Dendritic cell treated with granulocyte-macrophage colony-stimulating factor and Interleukin-4, amounts not matched to agents 40 ng/mL and 50 ng/mL, for 4 days (primary cell): ENCODE data around the gene INSIG1.

Experiments used
- H3K27ac Mint-ChIP-seq: one replicate; pipeline ENCODE4 v1.8.0; 2022; ENCODE audit warnings: mild to moderate bottlenecking, mixed read lengths
- H3K27me3 Mint-ChIP-seq: one replicate; pipeline ENCODE4 v1.8.0; 2022; ENCODE audit warnings: mild to moderate bottlenecking, mixed read lengths
- H3K36me3 Mint-ChIP-seq: one replicate; pipeline ENCODE4 v1.8.0; 2022; ENCODE audit warnings: low read depth, mixed read lengths
- H3K4me1 Mint-ChIP-seq: one replicate; pipeline ENCODE4 v1.8.0; 2022; ENCODE audit warnings: low read depth, mixed read lengths
- H3K4me3 Mint-ChIP-seq: one replicate; pipeline ENCODE4 v1.8.0; 2022; ENCODE audit warnings: mild to moderate bottlenecking, moderate library complexity, mixed read lengths
- H3K9me3 Mint-ChIP-seq: one replicate; pipeline ENCODE4 v1.8.0; 2022; ENCODE audit warnings: mixed read lengths
- intact Hi-C: fragments of 100-400 bp; cut with micrococcal nuclease; formaldehyde crosslinking; loops from one replicate; pipeline ENCODE4 v1.15.0; 2022

The INSIG1 gene

GRCh38 chr7:155259866-155260497 is 37.7 kb upstream of the INSIG1 start:
- Mint-ChIP-seq H3K27me3 (peaks cover 15% of the 10 kb centered on the region), H3K4me1 (peaks cover 36% of the 10 kb centered on the region), H3K9me3 (no peaks in the 10 kb centered on the region), H3K4me3 (no peak overlapping the region), H3K27ac (no peak overlapping the region), H3K36me3 (no peaks in the 10 kb centered on the region)
- intact Hi-C loops: loop anchor here (5.0 kb wide), 1 partner anchor 53 kb away; no protein-coding TSS in a partner anchor

GRCh38 chr7:155260498-155260872 is 37.2 kb upstream of the INSIG1 start:
- Mint-ChIP-seq H3K27me3 (peaks cover 15% of the 10 kb centered on the region), H3K4me1 (peaks cover 31% of the 10 kb centered on the region), H3K9me3 (no peaks in the 10 kb centered on the region), H3K36me3 (no peaks in the 10 kb centered on the region), H3K27ac (no peak overlapping the region), H3K4me3 (no peak overlapping the region)
- intact Hi-C loops: no loop called here

- Mint-ChIP-seq H3K4me1 (peaks cover 25% of the 10 kb centered on the region), H3K9me3 (no peaks in the 10 kb centered on the region), H3K27ac (no peak overlapping the region), H3K36me3 (no peaks in the 10 kb centered on the region), H3K4me3 (no peak overlapping the region), H3K27me3 (peaks cover 15% of the 10 kb centered on the region)
- intact Hi-C loops: no loop called here
These were observed 36.4 kb upstream of the INSIG1 start for GRCh38 chr7:155261031-155261985.

- H3K36me3 Mint-ChIP-seq: no peaks in the 10 kb centered on the region
- H3K9me3 Mint-ChIP-seq: no peaks in the 10 kb centered on the region
- peaks cover 18% of the 10 kb centered on the region for H3K4me1 Mint-ChIP-seq
- H3K27ac Mint-ChIP-seq: no peak overlapping the region
- H3K27me3 Mint-ChIP-seq: peaks cover 17% of the 10 kb centered on the region
- H3K4me3 Mint-ChIP-seq: no peak overlapping the region
- intact Hi-C loops: no loop called here
These were observed 35.6 kb upstream of the INSIG1 start for GRCh38 chr7:155262031-155262430.

GRCh38 chr7:155263051-155263450 is 34.6 kb upstream of the INSIG1 start:
- Mint-ChIP-seq H3K4me3 (no peak overlapping the region), H3K27me3 (peaks cover 17% of the 10 kb centered on the region), H3K4me1 (peaks cover 7% of the 10 kb centered on the region), H3K9me3 (no peaks in the 10 kb centered on the region), H3K27ac (no peak overlapping the region), H3K36me3 (no peaks in the 10 kb centered on the region)
- intact Hi-C loops: no loop called here

- H3K9me3 Mint-ChIP-seq: no peaks in the 10 kb centered on the region
- no peaks in the 10 kb centered on the region for H3K36me3 Mint-ChIP-seq
- intact Hi-C loops: no loop called here
- peaks cover 17% of the 10 kb centered on the region for H3K27me3 Mint-ChIP-seq
- no peak overlapping the region for H3K4me3 Mint-ChIP-seq
- no peak overlapping the region for H3K27ac Mint-ChIP-seq
- peaks cover 6% of the 10 kb centered on the region for H3K4me1 Mint-ChIP-seq
These were observed 34.0 kb upstream of the INSIG1 start for GRCh38 chr7:155263581-155264143.

- H3K36me3 Mint-ChIP-seq: no peaks in the 10 kb centered on the region
- H3K9me3 Mint-ChIP-seq: no peaks in the 10 kb centered on the region
- peaks cover 24% of the 10 kb centered on the region for H3K27me3 Mint-ChIP-seq
- intact Hi-C loops: no loop called here
- no peak overlapping the region for H3K27ac Mint-ChIP-seq
- peaks cover 4% of the 10 kb centered on the region for H3K4me1 Mint-ChIP-seq
- no peak overlapping the region for H3K4me3 Mint-ChIP-seq
These were observed 32.5 kb upstream of the INSIG1 start for GRCh38 chr7:155265144-155265543.

- Mint-ChIP-seq H3K27ac (peak overlapping the region; percentile 62), H3K9me3 (no peaks in the 10 kb centered on the region), H3K4me3 (no peak overlapping the region), H3K36me3 (no peaks in the 10 kb centered on the region), H3K27me3 (peaks cover 19% of the 10 kb centered on the region), H3K4me1 (peaks cover 4% of the 10 kb centered on the region)
- intact Hi-C loops: no loop called here
These were observed 31.7 kb upstream of the INSIG1 start for GRCh38 chr7:155265961-155266360.

- H3K4me1 Mint-ChIP-seq: peaks cover 4% of the 10 kb centered on the region
- H3K27me3 Mint-ChIP-seq: peaks cover 16% of the 10 kb centered on the region
- no peaks in the 10 kb centered on the region for H3K36me3 Mint-ChIP-seq
- intact Hi-C loops: no loop called here
- H3K4me3 Mint-ChIP-seq: no peak overlapping the region
- no peaks in the 10 kb centered on the region for H3K9me3 Mint-ChIP-seq
- H3K27ac Mint-ChIP-seq: no peak overlapping the region
These were observed 31.2 kb upstream of the INSIG1 start for GRCh38 chr7:155266440-155266839.

- Mint-ChIP-seq H3K4me3 (no peak overlapping the region), H3K4me1 (peaks cover 4% of the 10 kb centered on the region), H3K27me3 (peaks cover 18% of the 10 kb centered on the region), H3K27ac (no peak overlapping the region), H3K36me3 (no peaks in the 10 kb centered on the region), H3K9me3 (no peaks in the 10 kb centered on the region)
- intact Hi-C loops: no loop called here
These were observed 30.7 kb upstream of the INSIG1 start for GRCh38 chr7:155267023-155267422.

- no peak overlapping the region for H3K4me3 Mint-ChIP-seq
- no peak overlapping the region for H3K27ac Mint-ChIP-seq
- no peaks in the 10 kb centered on the region for H3K36me3 Mint-ChIP-seq
- H3K4me1 Mint-ChIP-seq: peaks cover 4% of the 10 kb centered on the region
- no peaks in the 10 kb centered on the region for H3K9me3 Mint-ChIP-seq
- intact Hi-C loops: no loop called here
- H3K27me3 Mint-ChIP-seq: peaks cover 14% of the 10 kb centered on the region
These were observed 30.2 kb upstream of the INSIG1 start for GRCh38 chr7:155267436-155267835.

- Mint-ChIP-seq H3K36me3 (no peaks in the 10 kb centered on the region), H3K4me1 (peaks cover 4% of the 10 kb centered on the region), H3K27ac (no peak overlapping the region), H3K27me3 (peaks cover 13% of the 10 kb centered on the region), H3K4me3 (no peak overlapping the region), H3K9me3 (no peaks in the 10 kb centered on the region)
- intact Hi-C loops: no loop called here
These were observed 29.5 kb upstream of the INSIG1 start for GRCh38 chr7:155268211-155268610.

GRCh38 chr7:155268921-155269650 is 28.6 kb upstream of the INSIG1 start:
- H3K27ac Mint-ChIP-seq: no peak overlapping the region
- intact Hi-C loops: no loop called here
- no peaks in the 10 kb centered on the region for H3K36me3 Mint-ChIP-seq
- peaks cover 15% of the 10 kb centered on the region for H3K27me3 Mint-ChIP-seq
- H3K4me1 Mint-ChIP-seq: peaks cover 4% of the 10 kb centered on the region
- H3K4me3 Mint-ChIP-seq: no peak overlapping the region
- H3K9me3 Mint-ChIP-seq: no peaks in the 10 kb centered on the region
